Endothelial cell of umbilical vein (primary cell): ENCODE data around the gene FYCO1. TPM values are rescaled to one million over a fixed set of nuclear protein-coding genes. Genes with fewer than 3 reads are reported as not detected.
A peak's percentile ranks its signal among the peaks of the same experiment; 100 is the strongest.

Source experiments
- BruUV-seq: library from RNA; stranded (reverse); fragments of 400-500 nt; replicated peaks from 2 replicates; lab custom pipeline; 2021; lab: Mats Ljungman, UMichigan
- CTCF ChIA-PET: fragments of 300-600, 350-600 bp; sonication (Branson Sonifier 250); formaldehyde crosslinking; loops from one replicate; lab custom pipeline; 2021; ENCODE audit warnings: antibody characterized with exemption, inconsistent platforms; lab: Charles Lee
- POLR2A ChIA-PET: fragments of 300-600, 350-600 bp; sonication (Branson Sonifier 250); formaldehyde crosslinking; loops from one replicate; lab custom pipeline; 2021; ENCODE audit warnings: antibody characterized with exemption, inconsistent platforms; lab: Charles Lee
- DNase-seq: peaks from one replicate; pipeline ENCODE4 v3.0.0-alpha.2; 2011; ENCODE audit warnings: low read depth, low spot score
- FAIRE-seq: peaks from 2 replicates; lab custom pipeline; 2011; peaks lifted over from hg19 to GRCh38; lab: Jason Lieb, UNC
- H2AFZ ChIP-seq: 2 replicates; pipeline ENCODE4 v1.6.0; 2012; ENCODE audit warnings: low read depth, low read length, control low read depth, inconsistent platforms
- H3K27ac ChIP-seq: 2 replicates; pipeline ENCODE4 v1.5.1; 2011; ENCODE audit warnings: low read depth, mild to moderate bottlenecking, control low read depth, low read length, moderate library complexity; ENCODE audit not compliant: insufficient read depth
- H3K27me3 ChIP-seq, 2 experiments: 2 replicates each; pipeline versions ENCODE4 v1.6.0 to v1.6.1; 2011; ENCODE audit warnings: low read length in 2 of 2, mixed read lengths in 1 of 2; ENCODE audit not compliant: control insufficient read depth in 2 of 2, insufficient read depth in 2 of 2
- H3K36me3 ChIP-seq, 2 experiments: 2 replicates in 1 of 2; 3 replicates in 1 of 2; pipeline ENCODE4 v1.5.1; 2011; ENCODE audit warnings: low read length in 2 of 2, mild to moderate bottlenecking in 1 of 2, moderate library complexity in 1 of 2; ENCODE audit not compliant: control insufficient read depth in 2 of 2, insufficient read depth in 2 of 2; ENCODE audit errors: extremely low read depth in 1 of 2
- H3K4me1 ChIP-seq: 3 replicates; pipeline ENCODE4 v1.5.1; 2011; ENCODE audit warnings: mild to moderate bottlenecking, low read length; ENCODE audit not compliant: control insufficient read depth, insufficient read depth; ENCODE audit errors: extremely low read depth
- H3K4me2 ChIP-seq: 2 replicates; pipeline ENCODE4 v1.6.1; 2011; ENCODE audit warnings: low read length, control low read depth, mixed read lengths; ENCODE audit not compliant: insufficient read depth
- H3K4me3 ChIP-seq, 3 experiments: fragments of 200-600 bp in 1 of 3; sonication (generic), shearing (Covaris generic) in 1 of 3; replicated peaks in 1 of 3; 2 replicates each; pipeline ENCODE4 v1.5.1; 2011 to 2016; ENCODE audit warnings: control low read depth in 3 of 3, low read length in 3 of 3, mild to moderate bottlenecking in 2 of 3, inconsistent platforms in 1 of 3, low read depth in 1 of 3, moderate library complexity in 1 of 3; ENCODE audit not compliant: insufficient read depth in 1 of 3
- H3K79me2 ChIP-seq: 2 replicates; pipeline ENCODE4 v1.6.0; 2012; ENCODE audit warnings: low read length, inconsistent platforms; ENCODE audit not compliant: control insufficient read depth, insufficient read depth
- H3K9ac ChIP-seq: replicated peaks from 2 replicates; pipeline ENCODE3; 2011; ENCODE audit warnings: low read length, control low read depth; ENCODE audit not compliant: insufficient read depth; ENCODE audit errors: extremely low read depth
- H3K9me1 ChIP-seq: replicated peaks from 3 replicates; pipeline ENCODE4 v1.6.0; 2011; ENCODE audit warnings: mild to moderate bottlenecking, low read length; ENCODE audit not compliant: control insufficient read depth, insufficient read depth; ENCODE audit errors: extremely low read depth
- H3K9me3 ChIP-seq: replicated peaks from 2 replicates; pipeline ENCODE4 v1.5.1; 2012; ENCODE audit warnings: low read length, inconsistent platforms; ENCODE audit not compliant: control insufficient read depth, insufficient read depth
- H4K20me1 ChIP-seq: replicated peaks from 2 replicates; pipeline ENCODE3; 2011; ENCODE audit warnings: mild to moderate bottlenecking, low read length; ENCODE audit not compliant: control insufficient read depth, insufficient read depth; ENCODE audit errors: extremely low read depth
- CTCF ChIP-seq, 2 donors: IDR thresholded peaks; 1 replicate in 1 of 2; 2 replicates in 1 of 2; pipeline ENCODE4 v1.5.1; 2011; ENCODE audit warnings: low read length in 2 of 2, mild to moderate bottlenecking in 2 of 2, moderate library complexity in 2 of 2, control low read depth in 1 of 2, inconsistent platforms in 1 of 2, low read depth in 1 of 2; ENCODE audit not compliant: insufficient read depth in 1 of 2; ENCODE audit errors: extremely low read depth in 1 of 2
- EZH2 ChIP-seq: IDR thresholded peaks from 2 replicates; pipeline ENCODE4 v1.6.1; 2012; ENCODE audit warnings: borderline replicate concordance, low read depth, mild to moderate bottlenecking, moderate library complexity, low read length, inconsistent platforms; ENCODE audit not compliant: severe bottlenecking
- FOS ChIP-seq: IDR thresholded peaks from 2 replicates; pipeline ENCODE4 v1.6.1; 2011; ENCODE audit warnings: mild to moderate bottlenecking, low read length, moderate library complexity, borderline replicate concordance; ENCODE audit not compliant: insufficient read depth
- GATA2 ChIP-seq: IDR thresholded peaks from 2 replicates; pipeline ENCODE4 v1.7.0; 2011; ENCODE audit warnings: low read depth, mild to moderate bottlenecking, moderate library complexity, mixed read lengths, low read length; ENCODE audit not compliant: insufficient read length, insufficient read depth
- JUN ChIP-seq: IDR thresholded peaks from 2 replicates; pipeline ENCODE4 v1.6.1; 2011; ENCODE audit warnings: borderline replicate concordance, low read depth; ENCODE audit not compliant: insufficient read length, insufficient read depth
- MAX ChIP-seq: IDR thresholded peaks from 2 replicates; pipeline ENCODE4 v1.6.1; 2011; ENCODE audit not compliant: insufficient read depth, insufficient read length
- MYC ChIP-seq: IDR thresholded peaks from one replicate; pipeline ENCODE4 v1.6.1; 2011; ENCODE audit warnings: mild to moderate bottlenecking, low read depth, low read length
- POLR2A ChIP-seq: IDR thresholded peaks from 2 replicates; pipeline ENCODE4 v1.6.1; 2012; ENCODE audit warnings: low read depth, mild to moderate bottlenecking, control low read depth, low read length
- POLR2AphosphoS5 ChIP-seq: IDR thresholded peaks from 2 replicates; pipeline ENCODE4 v1.6.1; 2012; ENCODE audit warnings: low read depth, mild to moderate bottlenecking, control low read depth, low read length, moderate library complexity; ENCODE audit not compliant: insufficient read depth
- dilution Hi-C: fragments of 300-500 bp; cut with MboI; formaldehyde crosslinking; loops from one replicate; pipeline ENCODE4 v1.15.0; 2019; ENCODE audit warnings: low sequenced_read_pairs; ENCODE audit not compliant: extremely low pct_ligation_motif_present
- intact Hi-C: fragments of 100-400 bp; cut with micrococcal nuclease; formaldehyde crosslinking; loops from one replicate; pipeline ENCODE4 v1.10.0; 2022
- polyA plus RNA-seq, 4 experiments: library from polyadenylated mRNA; depleted of rRNA in 3 of 4; stranded (reverse) in 3 of 4; unstranded in 1 of 4; fragments of >200 nt; gene quantifications; 2 replicates each; pipeline versions ENCODE4 v1.2.1 to v1.2.3, GENCODE V29; 2011 to 2012; ENCODE audit warnings: missing spikeins in 1 of 4
- total RNA-seq: library from RNA; stranded (reverse); gene quantifications from 2 replicates; pipeline ENCODE4 v1.2.3, GENCODE V29; 2021

Gene FYCO1
- total and polyA plus RNA-seq, 2 donors (not counting 3 experiments of a cell fraction or from before 2014, with no cell fraction given): 13.9 to 20.8 TPM

- no peaks in the 10 kb centered on the region for H3K9me3 ChIP-seq
- DNase-seq: no peak
- H4K20me1 ChIP-seq: no peaks in the 10 kb centered on the region
- H3K9ac ChIP-seq: no peak overlapping the region
- H3K4me1 ChIP-seq: no peaks in the 10 kb centered on the region
- CTCF ChIA-PET: no interaction called here
- BruUV-seq: no TSS peak
- TF ChIP-seq GATA2: no peak
- FAIRE-seq: peak; percentile 18
- H3K4me2 ChIP-seq: no peak overlapping the region
- H3K9me1 ChIP-seq: no peaks in the 10 kb centered on the region
- no peaks in the 10 kb centered on the region for H3K36me3 ChIP-seq
- no peak overlapping the region for H2AFZ ChIP-seq
- H3K4me3 ChIP-seq: no peak overlapping the region
- intact Hi-C loops: no loop called here
- dilution Hi-C loops: no loop called here
- H3K27ac ChIP-seq: no peak overlapping the region
- peaks cover 11 to 12% of the 10 kb centered on the region in 2 experiments for H3K27me3 ChIP-seq
- POLR2A ChIA-PET: no interaction called here
- H3K79me2 ChIP-seq: no peaks in the 10 kb centered on the region
Measured at GRCh38 chr3:45887285-45887684, 108.3 kb downstream of the FYCO1 start.

- Histone ChIP-seq H3K4me1 (no peaks in the 10 kb centered on the region), H3K4me3 (no peak within 1 kb of the TSS), H3K4me2 (no peak within 1 kb of the TSS), H2AFZ (no peak within 1 kb of the TSS), H3K36me3 (no peaks in the 10 kb centered on the region), H4K20me1 (no peaks in the 10 kb centered on the region), H3K9me3 (no peaks in the 10 kb centered on the region), H3K27me3 (peaks cover 6 to 13% of the 10 kb centered on the region in 2 experiments), H3K9ac (no peak within 1 kb of the TSS), H3K27ac (no peak within 1 kb of the TSS), H3K9me1 (no peaks in the 10 kb centered on the region), H3K79me2 (no peaks in the 10 kb centered on the region)
- POLR2A ChIA-PET: no interaction called here
- intact Hi-C loops: no loop called here
- CTCF ChIA-PET: interaction anchor here (1.0 to 1.4 kb wide), 2 partner anchors 11 to 18 kb away, joined by 3 read pairs; no protein-coding TSS in a partner anchor
- BruUV-seq: no TSS peak
- FAIRE-seq (no peak), DNase-seq (no peak)
- dilution Hi-C loops: no loop called here
- TF ChIP-seq GATA2 (no peak), JUN (no peak), POLR2A (no peak), POLR2AphosphoS5 (no peak), CTCF (IDR thresholded peaks at IDR 0.05; ENCODE audit: extremely low read depth in 1 of 2, insufficient read depth in 1 of 2, low read depth in 1 of 2, low read length in 2 of 2) (no peak), EZH2 (no peak), MYC (no peak), FOS (no peak), MAX (no peak)
Measured at GRCh38 chr3:45885979-45886705, 109.5 kb downstream of the FYCO1 start, which contains the start of gene CCR9. CCR9 (plus strand) TSS chr3:45886543; CDS start chr3:45894934, 8,391 bp downstream.
